Tibial artery (tissue), 4 donors: ENCODE measurements around the gene TMEM127.
"Not testable (repeated sequence)": the region's sequence is repeated elsewhere in the genome, so short reads cannot be mapped to it uniquely, and the experiment has no call there.

ENCODE experiments used
- DNase-seq, 2 donors: peaks; one replicate each; pipeline ENCODE4 v3.0.0-alpha.2; 2019
- H3K27ac ChIP-seq, 2 donors: fragments of 200-600 bp; sonication (generic) in 1 of 2; 1 replicate in 1 of 2; 2 replicates in 1 of 2; pipeline ENCODE4 v1.5.1; 2018 to 2019; ENCODE audit warnings: mild to moderate bottlenecking in 1 of 2
- H3K27me3 ChIP-seq, 2 donors: fragments of 200-600 bp; sonication (generic) in 1 of 2; one replicate each; pipeline versions ENCODE4 v1.5.1 to v1.6.0; 2016 to 2019
- H3K36me3 ChIP-seq, 3 donors: fragments of 200-600 bp; sonication (generic) in 2 of 3; one replicate each; pipeline ENCODE4 v1.5.1; 2016 to 2019; ENCODE audit warnings: mild to moderate bottlenecking in 2 of 3
- H3K4me1 ChIP-seq, 4 donors: fragments of 200-600 bp; sonication (generic) in 2 of 4; 1 replicate in 3 of 4; 2 replicates in 1 of 4; pipeline ENCODE4 v1.5.1; 2016 to 2019
- H3K4me3 ChIP-seq, 2 donors: fragments of 200-600 bp; sonication (generic) in 1 of 2; 1 replicate in 1 of 2; 2 replicates in 1 of 2; pipeline ENCODE4 v1.5.1; 2018 to 2019; ENCODE audit warnings: mild to moderate bottlenecking in 2 of 2
- H3K9me3 ChIP-seq, 3 donors: fragments of 200-600 bp; sonication (generic) in 1 of 3; one replicate each; pipeline ENCODE4 v1.5.1; 2016 to 2019
- intact Hi-C: fragments of 100-400 bp; cut with DNase I; formaldehyde crosslinking; loops from one replicate; pipeline ENCODE4 v1.15.0; 2023; ENCODE audit warnings: low total_unique reads
- TF ChIP-seq, protein P1 (sequence below), 2 experiments: fragments of 200-600 bp in 1 of 2; fragments of 450-650 bp in 1 of 2; IDR thresholded peaks; one replicate each; pipeline ENCODE4 v1.5.1; 2017 to 2019; ENCODE audit warnings: antibody characterized with exemption in 2 of 2, mild to moderate bottlenecking in 1 of 2, moderate library complexity in 1 of 2

TMEM127 gene

DNA sequence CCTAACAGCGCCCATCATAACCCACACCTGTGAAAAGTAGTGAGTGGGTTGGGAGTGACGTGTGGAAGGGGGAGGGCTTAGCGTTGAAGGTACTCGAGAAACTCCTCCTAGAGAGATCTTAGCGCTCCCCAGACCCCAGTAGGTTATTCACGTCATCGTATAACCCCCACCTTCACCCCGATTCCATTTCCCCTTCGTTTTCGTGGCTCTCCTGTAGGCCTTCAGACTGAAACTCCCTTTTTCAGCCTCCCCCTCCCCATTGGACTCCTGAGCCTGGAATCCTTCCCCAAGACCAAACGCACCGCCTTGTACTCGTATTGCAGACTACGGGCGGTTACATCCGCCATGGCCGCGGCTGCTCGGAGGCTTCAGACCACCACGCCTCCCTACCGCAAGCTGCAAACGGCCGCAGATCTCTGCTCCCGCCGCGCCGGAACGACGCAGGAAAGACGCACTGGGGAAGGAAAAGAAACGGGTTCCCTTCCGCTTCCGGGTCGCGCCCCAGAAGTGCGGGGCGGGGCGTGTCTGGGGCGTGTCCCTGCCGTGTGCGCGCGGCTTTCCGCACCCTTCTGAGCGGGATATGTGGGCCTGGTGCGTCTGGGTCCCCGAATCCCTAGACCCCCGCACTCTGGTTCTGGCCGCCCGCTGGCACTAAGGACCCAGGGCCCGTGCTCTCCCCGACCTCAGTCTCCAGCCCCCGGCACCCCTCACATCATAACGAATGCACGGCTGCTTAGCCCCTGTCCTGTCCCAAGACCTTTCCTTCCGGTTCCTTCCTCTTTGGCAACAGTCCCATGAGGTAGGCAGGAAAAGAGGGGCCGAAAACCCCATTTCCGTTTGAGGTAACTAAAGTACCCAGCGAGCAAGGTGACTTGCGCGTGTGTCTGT is 39.5 kb upstream of the TMEM127 start, which contains the start of gene SNRNP200:
Gene SNRNP200 (minus strand): TSS at position 456 of the 888 bp plus-strand sequence. CDS start 109 bp downstream, at position 347.
- DNase-seq, result peak; percentile 84 to 92
- intact Hi-C loops, result loop anchor here (2.0 to 10.0 kb wide), 3 partner anchors 39 to 199 kb away; partner anchors contain the start of genes CIAO1, DUSP2 and NEURL3
- Histone ChIP-seq H3K36me3 (peaks cover 32 to 33% (median 33%) of the 10 kb centered on the region in 3 donors), H3K9me3 (no peaks in the 10 kb centered on the region), H3K4me1 (peaks cover 3 to 26% (median 12%) of the 10 kb centered on the region in 4 donors), H3K27me3 (peaks cover 0 to 4% of the 10 kb centered on the region in 2 donors), H3K27ac (peak within 1 kb of the TSS; percentile 70 to 84), H3K4me3 (peak within 1 kb of the TSS; percentile 57 to 69)
- TF ChIP-seq, protein P1, sequence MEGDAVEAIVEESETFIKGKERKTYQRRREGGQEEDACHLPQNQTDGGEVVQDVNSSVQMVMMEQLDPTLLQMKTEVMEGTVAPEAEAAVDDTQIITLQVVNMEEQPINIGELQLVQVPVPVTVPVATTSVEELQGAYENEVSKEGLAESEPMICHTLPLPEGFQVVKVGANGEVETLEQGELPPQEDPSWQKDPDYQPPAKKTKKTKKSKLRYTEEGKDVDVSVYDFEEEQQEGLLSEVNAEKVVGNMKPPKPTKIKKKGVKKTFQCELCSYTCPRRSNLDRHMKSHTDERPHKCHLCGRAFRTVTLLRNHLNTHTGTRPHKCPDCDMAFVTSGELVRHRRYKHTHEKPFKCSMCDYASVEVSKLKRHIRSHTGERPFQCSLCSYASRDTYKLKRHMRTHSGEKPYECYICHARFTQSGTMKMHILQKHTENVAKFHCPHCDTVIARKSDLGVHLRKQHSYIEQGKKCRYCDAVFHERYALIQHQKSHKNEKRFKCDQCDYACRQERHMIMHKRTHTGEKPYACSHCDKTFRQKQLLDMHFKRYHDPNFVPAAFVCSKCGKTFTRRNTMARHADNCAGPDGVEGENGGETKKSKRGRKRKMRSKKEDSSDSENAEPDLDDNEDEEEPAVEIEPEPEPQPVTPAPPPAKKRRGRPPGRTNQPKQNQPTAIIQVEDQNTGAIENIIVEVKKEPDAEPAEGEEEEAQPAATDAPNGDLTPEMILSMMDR (IDR thresholded peaks at IDR 0.05), result no peak

DNA sequence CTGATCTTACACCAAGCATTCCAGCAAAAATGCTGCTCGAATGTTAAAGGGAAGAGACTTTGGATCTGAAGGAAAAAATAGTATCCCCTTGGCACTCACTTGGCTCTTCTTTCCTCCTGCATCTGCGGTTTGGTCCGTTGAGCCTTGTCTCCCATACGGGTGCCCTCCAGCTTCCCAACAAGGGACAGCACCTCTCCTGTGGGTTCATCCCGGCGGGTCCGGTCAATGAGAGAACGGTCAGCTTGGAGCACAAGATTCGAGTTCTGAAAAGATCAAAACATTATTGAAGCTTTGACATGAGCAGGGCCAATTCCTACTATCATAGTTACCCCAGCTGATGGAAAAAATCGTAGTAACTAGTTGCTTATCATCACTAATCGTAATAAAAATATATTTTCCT is 38.8 kb upstream of the TMEM127 start:
- DNase-seq, result no peak
- TF ChIP-seq, protein P1 (IDR thresholded peaks at IDR 0.05), result no peak
- H3K9me3 ChIP-seq, result no peaks in the 10 kb centered on the region
- intact Hi-C loops, result loop anchor here (2.0 to 10.0 kb wide), 3 partner anchors 38 to 200 kb away; partner anchors contain the start of genes CIAO1, DUSP2 and NEURL3
- peaks cover 38 to 40% (median 39%) of the 10 kb centered on the region in 3 donors for H3K36me3 ChIP-seq
- H3K4me3 ChIP-seq, result peak overlapping the region; percentile 57 to 69
- peaks cover 3 to 26% (median 12%) of the 10 kb centered on the region in 4 donors for H3K4me1 ChIP-seq
- H3K27me3 ChIP-seq, result peaks cover 0 to 4% of the 10 kb centered on the region in 2 donors
- peak overlapping the region; percentile 70 to 84 for H3K27ac ChIP-seq

DNA sequence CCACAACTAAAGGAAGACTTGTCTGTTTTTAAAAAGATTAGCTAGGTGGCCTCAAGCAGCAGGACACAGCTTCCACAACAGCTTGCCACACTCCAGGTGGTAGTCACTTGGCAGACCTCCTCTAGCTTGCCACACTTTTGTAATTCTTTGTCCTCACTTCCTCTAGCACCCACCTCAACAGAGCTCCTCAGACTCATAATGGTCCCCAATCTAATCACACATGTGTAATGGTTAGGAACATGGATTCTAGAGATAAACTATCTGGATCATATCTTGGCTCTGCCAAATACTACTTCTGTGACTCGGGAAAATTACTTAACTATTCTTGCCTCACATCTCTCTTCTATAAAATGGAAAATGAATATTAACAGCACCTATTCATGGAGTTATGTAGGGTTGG is 36.1 kb upstream of the TMEM127 start:
- H3K36me3 ChIP-seq, result peaks cover 65 to 68% (median 66%) of the 10 kb centered on the region in 3 donors
- H3K27me3 ChIP-seq, result no peaks in the 10 kb centered on the region
- no peaks in the 10 kb centered on the region for H3K9me3 ChIP-seq
- TF ChIP-seq, protein P1 (IDR thresholded peaks at IDR 0.05), result no peak
- no peak for DNase-seq
- no peak overlapping the region for H3K4me3 ChIP-seq
- H3K27ac ChIP-seq, result no peak overlapping the region
- intact Hi-C loops, result loop anchor here (10.0 kb wide), 2 partner anchors 157 to 203 kb away; partner anchors contain the start of genes DUSP2 and NEURL3
- peaks cover 3 to 26% (median 12%) of the 10 kb centered on the region in 4 donors for H3K4me1 ChIP-seq

DNA sequence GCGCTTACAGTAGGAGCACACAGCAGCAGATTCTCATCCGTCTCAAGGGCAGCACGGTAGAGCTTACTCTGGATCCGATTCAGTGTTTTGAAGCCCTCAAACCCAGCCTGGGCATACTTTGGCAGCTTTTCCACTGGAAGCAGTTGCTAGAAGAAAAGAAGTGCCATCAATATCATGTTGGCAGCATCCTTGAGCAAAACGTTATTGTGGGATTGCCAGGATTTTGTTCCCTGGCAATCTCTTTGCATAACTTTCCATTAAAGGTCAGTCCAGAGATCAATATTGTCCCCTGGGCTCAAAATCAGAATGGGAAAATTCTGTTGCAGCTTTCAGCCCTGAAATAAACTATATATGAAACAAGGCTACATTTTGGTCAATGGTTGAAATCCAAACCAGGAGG is 31.1 kb upstream of the TMEM127 start:
- no peaks in the 10 kb centered on the region for H3K9me3 ChIP-seq
- H3K4me3 ChIP-seq, result no peak overlapping the region
- peaks cover 94 to 100% (median 99%) of the 10 kb centered on the region in 3 donors for H3K36me3 ChIP-seq
- H3K27ac ChIP-seq, result no peak overlapping the region
- TF ChIP-seq, protein P1 (IDR thresholded peaks at IDR 0.05), result no peak
- intact Hi-C loops, result no loop called here
- peaks cover 0 to 3% (median 0%) of the 10 kb centered on the region in 4 donors for H3K4me1 ChIP-seq
- no peak for DNase-seq
- no peaks in the 10 kb centered on the region for H3K27me3 ChIP-seq

DNA sequence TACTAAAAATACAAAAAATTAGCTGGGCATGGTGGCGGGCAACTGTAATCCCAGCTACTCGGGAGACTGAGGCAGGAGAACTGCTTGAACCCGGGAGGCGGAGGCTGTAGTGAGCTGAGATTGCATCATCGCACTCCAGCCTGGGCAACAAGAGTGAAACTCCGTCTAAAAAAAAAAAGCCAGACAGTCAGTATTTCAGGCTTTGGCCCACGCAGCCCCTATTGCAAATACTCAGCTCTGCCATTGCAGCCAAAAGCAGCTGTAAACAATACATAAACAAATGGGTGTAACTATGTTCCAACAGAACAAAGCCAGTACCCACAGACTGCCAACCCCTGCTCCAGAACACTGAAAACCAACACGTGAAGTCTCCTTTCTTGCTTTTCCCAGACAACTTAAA is 28.5 kb upstream of the TMEM127 start:
- H3K9me3 ChIP-seq, H3K27me3 ChIP-seq, H3K27ac ChIP-seq, intact Hi-C loops, DNase-seq, H3K4me3 ChIP-seq, H3K4me1 ChIP-seq: not testable (repeated sequence)
- peaks cover 97 to 100% (median 100%) of the 10 kb centered on the region in 3 donors for H3K36me3 ChIP-seq

DNA sequence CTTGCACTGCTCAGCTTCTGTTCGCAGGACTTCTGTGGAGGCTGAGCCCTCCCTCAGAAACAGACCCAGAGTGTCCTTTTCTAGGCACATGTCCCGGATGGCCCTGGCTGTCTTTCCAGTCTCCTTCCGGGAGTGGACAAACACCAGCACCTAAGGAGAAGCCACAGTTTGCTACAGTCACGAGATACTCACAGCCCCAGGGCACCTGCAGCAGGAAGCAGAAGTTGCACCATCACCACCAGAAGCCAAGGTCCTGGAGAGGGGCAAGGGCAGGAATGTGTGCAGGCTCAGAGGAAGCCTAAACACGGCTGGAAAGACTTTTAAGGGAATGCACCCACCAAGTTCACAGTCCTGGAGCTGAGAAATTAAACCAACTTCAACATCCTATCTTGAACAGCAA is 26.0 kb upstream of the TMEM127 start:
- TF ChIP-seq, protein P1 (IDR thresholded peaks at IDR 0.05), result no peak
- intact Hi-C loops, result no loop called here
- peaks cover 97 to 100% (median 100%) of the 10 kb centered on the region in 3 donors for H3K36me3 ChIP-seq

More for the DNA sequence above, 26.0 kb upstream of the TMEM127 start:
- no peaks in the 10 kb centered on the region for H3K27me3 ChIP-seq
- no peak for DNase-seq
- H3K4me3 ChIP-seq, result no peak overlapping the region
- no peaks in the 10 kb centered on the region for H3K4me1 ChIP-seq
- no peak overlapping the region for H3K27ac ChIP-seq
- H3K9me3 ChIP-seq, result no peaks in the 10 kb centered on the region
